B cell (primary cell): ENCODE results near the gene ZNF555. TPM values are rescaled to one million over a fixed set of nuclear protein-coding genes. Genes with fewer than 3 reads are reported as not detected.
"Not testable (repeated sequence)": the region's sequence is repeated elsewhere in the genome, so short reads cannot be mapped to it uniquely, and the experiment has no call there.

Experiments used
- ATAC-seq: fragments of 200-7000 bp; cut with Tn5 transposase; one replicate; pipeline ENCODE4 v1.10.0; 2021; ENCODE audit warnings: low read depth, mild to moderate bottlenecking, moderate number of reproducible peaks, moderate library complexity
- CTCF ChIA-PET: fragments of 350-600 bp; sonication (Branson Sonifier 250); formaldehyde crosslinking; loops from one replicate; lab custom pipeline; 2021; ENCODE audit warnings: antibody characterized with exemption, inconsistent platforms; lab: Charles Lee
- POLR2A ChIA-PET: fragments of 350-600 bp; sonication (Branson Sonifier 250); formaldehyde crosslinking; loops from one replicate; lab custom pipeline; 2021; ENCODE audit warnings: antibody characterized with exemption; lab: Charles Lee
- DNase-seq: peaks from one replicate; pipeline ENCODE4 v3.0.0; 2013
- H2AFZ ChIP-seq: 2 replicates; pipeline ENCODE4 v1.6.1; 2012; ENCODE audit warnings: mild to moderate bottlenecking, low read depth, low read length; ENCODE audit not compliant: insufficient read depth, poor library complexity, severe bottlenecking
- H3K27ac ChIP-seq, 2 donors: 1 replicate in 1 of 2; 2 replicates in 1 of 2; pipeline ENCODE4 v1.5.1; 2012 to 2013; ENCODE audit warnings: low read length in 2 of 2, mild to moderate bottlenecking in 2 of 2, moderate library complexity in 1 of 2
- H3K27me3 ChIP-seq, 4 experiments: fragments of 200-600 bp in 1 of 4; sonication (generic) in 1 of 4; replicated peaks in 1 of 4; 1 replicate in 2 of 4; 2 replicates in 2 of 4; pipeline versions ENCODE4 v1.6.1 to v1.7.0; 2013 to 2016; ENCODE audit warnings: low read length in 3 of 4, mild to moderate bottlenecking in 2 of 4, mixed read lengths in 1 of 4, moderate library complexity in 1 of 4; ENCODE audit not compliant: insufficient read depth in 4 of 4, control insufficient read depth in 3 of 4; ENCODE audit errors: control extremely low read depth in 1 of 4
- H3K36me3 ChIP-seq, 2 experiments: replicated peaks in 1 of 2; 1 replicate in 1 of 2; 2 replicates in 1 of 2; pipeline versions ENCODE4 v1.6.1 to v1.7.1; 2013; ENCODE audit warnings: low read length in 1 of 2; ENCODE audit not compliant: insufficient read depth in 2 of 2, control insufficient read depth in 1 of 2; ENCODE audit errors: control extremely low read depth in 1 of 2, extremely low read depth in 1 of 2
- H3K4me1 ChIP-seq, 2 donors: fragments of 200-600 bp in 1 of 2; sonication (generic) in 1 of 2; 1 replicate in 1 of 2; 2 replicates in 1 of 2; pipeline versions ENCODE4 v1.5.1 to v1.6.1; 2013 to 2017; ENCODE audit warnings: low read length in 2 of 2; ENCODE audit not compliant: control insufficient read depth in 2 of 2, insufficient read depth in 2 of 2
- H3K4me2 ChIP-seq: replicated peaks from 2 replicates; pipeline ENCODE3; 2012; ENCODE audit warnings: mild to moderate bottlenecking, low read depth, low read length; ENCODE audit not compliant: poor library complexity, severe bottlenecking
- H3K4me3 ChIP-seq, 5 experiments: fragments of 200-600 bp in 1 of 5; sonication (generic) in 1 of 5; 1 replicate in 3 of 5; 2 replicates in 2 of 5; pipeline versions ENCODE4 v1.5.1 to v1.7.0; 2011 to 2016; ENCODE audit warnings: low read length in 4 of 5, mild to moderate bottlenecking in 4 of 5, low read depth in 2 of 5, control low read depth in 1 of 5, moderate library complexity in 1 of 5; ENCODE audit not compliant: insufficient read depth in 1 of 5; ENCODE audit errors: control extremely low read depth in 1 of 5, extremely low read depth in 1 of 5
- H3K79me2 ChIP-seq: fragments of 200-600 bp; sonication (generic); one replicate; pipeline ENCODE4 v1.6.0; 2016; ENCODE audit warnings: low read length; ENCODE audit not compliant: control insufficient read depth, insufficient read depth
- H3K9ac ChIP-seq: fragments of 200-600 bp; sonication (generic); 2 replicates; pipeline ENCODE4 v1.6.1; 2017; ENCODE audit warnings: mild to moderate bottlenecking, low read length, moderate library complexity
- H3K9me3 ChIP-seq, 3 donors: one replicate each; pipeline versions ENCODE4 v1.6.1 to v1.7.1; 2013; ENCODE audit warnings: low read length in 2 of 3; ENCODE audit not compliant: control insufficient read depth in 2 of 3, insufficient read depth in 1 of 3; ENCODE audit errors: control extremely low read depth in 1 of 3
- H4K20me1 ChIP-seq: 2 replicates; pipeline ENCODE4 v1.6.0; 2012; ENCODE audit warnings: mild to moderate bottlenecking, low read length; ENCODE audit not compliant: insufficient read depth, control insufficient read depth, poor library complexity, severe bottlenecking
- H3K27ac Mint-ChIP-seq: one replicate; pipeline ENCODE4 v1.8.0; 2021; ENCODE audit warnings: mixed read lengths
- H3K27me3 Mint-ChIP-seq: one replicate; pipeline ENCODE4 v1.8.0; 2021; ENCODE audit warnings: mixed read lengths
- H3K4me1 Mint-ChIP-seq: one replicate; pipeline ENCODE4 v1.8.0; 2021; ENCODE audit warnings: mixed read lengths
- H3K4me3 Mint-ChIP-seq: one replicate; pipeline ENCODE4 v1.8.0; 2021; ENCODE audit warnings: mixed read lengths
- H3K9me3 Mint-ChIP-seq: one replicate; pipeline ENCODE4 v1.8.0; 2022; ENCODE audit warnings: mixed read lengths; ENCODE audit not compliant: insufficient read depth
- CTCF ChIP-seq: fragments of 200-600 bp; IDR thresholded peaks from one replicate; pipeline ENCODE4 v1.8.0; 2022; ENCODE audit warnings: antibody characterized with exemption, mild to moderate bottlenecking
- EZH2 ChIP-seq: IDR thresholded peaks from 2 replicates; pipeline ENCODE4 v1.6.1; 2012; ENCODE audit warnings: borderline replicate concordance, low read depth, mild to moderate bottlenecking, moderate library complexity, low read length; ENCODE audit not compliant: insufficient read depth, poor library complexity, severe bottlenecking
- WGBS: methylation state at CpG from one replicate; pipeline ENCODE4 v1.1.5; 2013; ENCODE audit warnings: missing lambda C conversion rate; ENCODE audit not compliant: insufficient coverage; 5-methylcytosine and 5-hydroxymethylcytosine counted together
- intact Hi-C: fragments of 100-400 bp; cut with micrococcal nuclease; formaldehyde crosslinking; loops from one replicate; pipeline ENCODE4 v1.10.0; 2022
- polyA plus RNA-seq: library from polyadenylated mRNA; depleted of rRNA; stranded (reverse); fragments of >200 nt; gene quantifications from 2 replicates; pipeline ENCODE4 v1.2.3, GENCODE V29; 2012
- total RNA-seq, 2 donors: library from RNA; stranded (reverse); fragments of 120-200 nt in 1 of 2; gene quantifications; 1 replicate in 1 of 2; 2 replicates in 1 of 2; pipeline versions ENCODE4 v1.2.3 to v1.2.4, GENCODE V29; 2013 to 2022

ZNF555 gene
- total and polyA plus RNA-seq, 2 donors (not counting 1 experiment from before 2014, with no cell fraction given) = 1.8 to 7.4 TPM

DNA sequence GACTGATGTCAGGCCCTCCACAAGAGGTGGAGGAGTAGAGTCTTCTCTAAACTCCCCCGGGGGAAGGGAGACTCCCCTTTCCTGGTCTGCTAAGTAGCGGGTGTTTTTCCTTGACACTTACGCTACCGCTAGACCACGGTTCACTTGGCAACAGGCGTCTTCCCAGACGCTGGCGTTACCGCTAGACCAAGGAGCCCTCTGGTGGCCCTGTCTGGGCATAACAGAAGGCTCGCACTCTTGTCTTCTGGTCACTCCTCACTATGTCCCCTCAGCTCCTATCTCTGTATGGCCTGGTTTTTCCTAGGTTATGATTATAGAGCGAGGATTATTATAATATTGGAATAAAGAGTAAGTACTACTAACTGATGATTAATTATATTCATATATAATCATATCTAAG, 30.9 kb downstream of the ZNF555 start:
- WGBS = no CpG with 5 or more reads among the region's 11 CpGs
- H3K27me3 ChIP-seq, H3K9ac ChIP-seq, H3K4me3 Mint-ChIP-seq, H3K4me2 ChIP-seq, H4K20me1 ChIP-seq, H3K9me3 Mint-ChIP-seq, H3K4me3 ChIP-seq, ATAC-seq, H3K36me3 ChIP-seq, H3K27ac ChIP-seq, H3K27me3 Mint-ChIP-seq, H3K4me1 ChIP-seq, POLR2A ChIA-PET, H3K4me1 Mint-ChIP-seq, H3K79me2 ChIP-seq: not testable (repeated sequence)
- Histone ChIP-seq H3K9me3 (peaks cover 2 to 23% (median 11%) of the 10 kb centered on the region in 3 donors), H2AFZ (peak overlapping the region; percentile 33)
- CTCF ChIA-PET = interaction anchor here (0.7 to 3.2 kb wide), 2 partner anchors 224 to 310 kb away, joined by 4 to 30 read pairs; no protein-coding TSS in a partner anchor
- H3K27ac Mint-ChIP-seq = peak overlapping the region; percentile 32
- intact Hi-C loops = loop anchor here (1.0 kb wide), 1 partner anchor 224 kb away; no protein-coding TSS in a partner anchor
- TF ChIP-seq CTCF = peak; percentile 65
- peak; percentile 29 for DNase-seq

- peaks cover 6 to 46% (median 29%) of the 10 kb centered on the region in 3 donors for H3K9me3 ChIP-seq
- H3K27me3 ChIP-seq = no peaks in the 10 kb centered on the region
- no peaks in the 10 kb centered on the region for H3K36me3 ChIP-seq
- no peak for DNase-seq
- no peak overlapping the region for H3K4me3 Mint-ChIP-seq
- POLR2A ChIA-PET = no interaction called here
- 92% methylated on average over 19 of the region's 32 CpGs for WGBS
- CTCF ChIA-PET = no interaction called here
- H3K27me3 Mint-ChIP-seq = no peaks in the 10 kb centered on the region
- no peak overlapping the region for H3K4me3 ChIP-seq
- ATAC-seq = no peak
- no peaks in the 10 kb centered on the region for H4K20me1 ChIP-seq
- TF ChIP-seq EZH2 (no peak), CTCF (no peak)
- H3K27ac Mint-ChIP-seq = no peak overlapping the region
- no peaks in the 10 kb centered on the region for H3K4me1 Mint-ChIP-seq
- intact Hi-C loops = no loop called here
- H3K27ac ChIP-seq = no peak overlapping the region
- no peak overlapping the region for H2AFZ ChIP-seq
- no peak overlapping the region for H3K9ac ChIP-seq
- no peak overlapping the region for H3K4me2 ChIP-seq
- H3K79me2 ChIP-seq = no peaks in the 10 kb centered on the region
- no peaks in the 10 kb centered on the region for H3K4me1 ChIP-seq
- peaks cover 3% of the 10 kb centered on the region for H3K9me3 Mint-ChIP-seq
Measured at GRCh38 chr19:2877398-2878331, 36.4 kb downstream of the ZNF555 start.
